ENCODE measurements around the gene PRKG1. TPM values are rescaled to one million over a fixed set of nuclear protein-coding genes. Genes with fewer than 3 reads are reported as not detected.

PRKG1 gene
- total and polyA plus RNA-seq, 2 donors (not counting 1 experiment from before 2014, with no cell fraction given), result not detected

GRCh38 chr10:51035344-51035743 is 38.9 kb upstream of the PRKG1 start:
- ChIA-PET POLR2A (no interaction called here), CTCF (no interaction called here)
- no peaks in the 10 kb centered on the region for H3K9me3 ChIP-seq (ENCODE audit: control extremely low read depth in 1 of 3, control insufficient read depth in 2 of 3, insufficient read depth in 1 of 3, low read length in 2 of 3)
- Mint-ChIP-seq H3K4me3 (no peak overlapping the region), H3K27ac (no peak overlapping the region), H3K9me3 (ENCODE audit: insufficient read depth) (no peaks in the 10 kb centered on the region), H3K27me3 (no peaks in the 10 kb centered on the region), H3K4me1 (no peaks in the 10 kb centered on the region)
- no CpG with 5 or more reads among the region's 4 CpGs for WGBS (ENCODE audit: insufficient coverage)
- H3K79me2 ChIP-seq (ENCODE audit: control insufficient read depth, insufficient read depth, low read length), result no peaks in the 10 kb centered on the region
- no peak overlapping the region for H3K9ac ChIP-seq (ENCODE audit: low read length)
- H3K27me3 ChIP-seq (replicated peaks in 1 of 4; ENCODE audit: control extremely low read depth in 1 of 4, control insufficient read depth in 3 of 4, insufficient read depth in 4 of 4, low read length in 3 of 4), result peaks cover 0 to 3% (median 0%) of the 10 kb centered on the region in 4 experiments
- H3K36me3 ChIP-seq (replicated peaks in 1 of 2; ENCODE audit: control extremely low read depth in 1 of 2, control insufficient read depth in 1 of 2, extremely low read depth in 1 of 2, insufficient read depth in 2 of 2, low read length in 1 of 2), result no peaks in the 10 kb centered on the region
- ATAC-seq (ENCODE audit: low read depth) (no peak), DNase-seq (no peak)
- no peaks in the 10 kb centered on the region for H4K20me1 ChIP-seq (ENCODE audit: control insufficient read depth, insufficient read depth, low read length, poor library complexity, severe bottlenecking)
- H3K27ac ChIP-seq (ENCODE audit: low read length in 2 of 2), result no peak overlapping the region
- H2AFZ ChIP-seq (ENCODE audit: insufficient read depth, low read depth, low read length, poor library complexity, severe bottlenecking), result no peak overlapping the region
- H3K4me2 ChIP-seq (replicated peaks; ENCODE audit: low read depth, low read length, poor library complexity, severe bottlenecking), result no peak overlapping the region
- intact Hi-C loops (cut with micrococcal nuclease), result no loop called here
- H3K4me3 ChIP-seq (ENCODE audit: control extremely low read depth in 1 of 5, extremely low read depth in 1 of 5, insufficient read depth in 1 of 5, low read depth in 2 of 5, low read length in 4 of 5), result no peak overlapping the region
- no peaks in the 10 kb centered on the region for H3K4me1 ChIP-seq (ENCODE audit: control insufficient read depth in 2 of 2, insufficient read depth in 2 of 2, low read length in 2 of 2)
- TF ChIP-seq CTCF (IDR thresholded peaks at IDR 0.05) (no peak), EZH2 (IDR thresholded peaks at IDR 0.05; ENCODE audit: borderline replicate concordance, insufficient read depth, low read depth, low read length, poor library complexity, severe bottlenecking) (no peak)

GRCh38 chr10:51045871-51046270 is 28.4 kb upstream of the PRKG1 start:
- POLR2A ChIA-PET, result no interaction called here
- Mint-ChIP-seq H3K4me3 (no peak overlapping the region), H3K27ac (no peak overlapping the region), H3K9me3 (ENCODE audit: insufficient read depth) (no peaks in the 10 kb centered on the region), H3K4me1 (no peaks in the 10 kb centered on the region), H3K27me3 (no peaks in the 10 kb centered on the region)
- H2AFZ ChIP-seq (ENCODE audit: insufficient read depth, low read depth, low read length, poor library complexity, severe bottlenecking), result no peak overlapping the region
- H3K9me3 ChIP-seq (ENCODE audit: control extremely low read depth in 1 of 3, control insufficient read depth in 2 of 3, insufficient read depth in 1 of 3, low read length in 2 of 3), result no peaks in the 10 kb centered on the region
- no peak for TF ChIP-seq CTCF (IDR thresholded peaks at IDR 0.05)
- TF ChIP-seq EZH2 (IDR thresholded peaks at IDR 0.05; ENCODE audit: borderline replicate concordance, insufficient read depth, low read depth, low read length, poor library complexity, severe bottlenecking), result no peak
- H3K27ac ChIP-seq (ENCODE audit: low read length in 2 of 2), result no peak overlapping the region
- intact Hi-C loops (cut with micrococcal nuclease), result no loop called here
- H3K27me3 ChIP-seq (replicated peaks in 1 of 4; ENCODE audit: control extremely low read depth in 1 of 4, control insufficient read depth in 3 of 4, insufficient read depth in 4 of 4, low read length in 3 of 4), result no peaks in the 10 kb centered on the region
- DNase-seq, result no peak
- ATAC-seq (ENCODE audit: low read depth), result no peak
- no peaks in the 10 kb centered on the region for H4K20me1 ChIP-seq (ENCODE audit: control insufficient read depth, insufficient read depth, low read length, poor library complexity, severe bottlenecking)
- CTCF ChIA-PET, result no interaction called here
- no peaks in the 10 kb centered on the region for H3K36me3 ChIP-seq (replicated peaks in 1 of 2; ENCODE audit: control extremely low read depth in 1 of 2, control insufficient read depth in 1 of 2, extremely low read depth in 1 of 2, insufficient read depth in 2 of 2, low read length in 1 of 2)
- H3K4me2 ChIP-seq (replicated peaks; ENCODE audit: low read depth, low read length, poor library complexity, severe bottlenecking), result no peak overlapping the region
- H3K4me1 ChIP-seq (ENCODE audit: control insufficient read depth in 2 of 2, insufficient read depth in 2 of 2, low read length in 2 of 2), result no peaks in the 10 kb centered on the region
- H3K9ac ChIP-seq (ENCODE audit: low read length), result no peak overlapping the region
- H3K4me3 ChIP-seq (ENCODE audit: control extremely low read depth in 1 of 5, extremely low read depth in 1 of 5, insufficient read depth in 1 of 5, low read depth in 2 of 5, low read length in 4 of 5), result no peak overlapping the region
- WGBS (ENCODE audit: insufficient coverage), result no CpG with 5 or more reads among the region's 2 CpGs
- no peaks in the 10 kb centered on the region for H3K79me2 ChIP-seq (ENCODE audit: control insufficient read depth, insufficient read depth, low read length)

All from B cell (primary cell).